ENCODE results near the gene DLX3.

Gene DLX3

GRCh38 chr17:50026837-50027171, 31.8 kb upstream of the DLX3 start:
- Histone ChIP-seq H3K9me3 (ENCODE audit: control insufficient read depth, low read length) (no peaks in the 10 kb centered on the region), H3K36me3 (ENCODE audit: control insufficient read depth in 1 of 2, insufficient read depth in 2 of 2, low read depth in 1 of 2, low read length in 2 of 2) (no peaks in the 10 kb centered on the region), H3K4me3 (ENCODE audit: insufficient read depth in 1 of 2, low read depth in 1 of 2, low read length in 2 of 2) (peak overlapping the region in 1 of 2 experiments; percentile 75), H3K4ac (ENCODE audit: low read depth in 1 of 2, low read length in 2 of 2) (peak overlapping the region in 1 of 2 experiments; percentile 97), H3K79me1 (replicated peaks; ENCODE audit: low read length, poor library complexity, severe bottlenecking) (peaks cover 10% of the 10 kb centered on the region), H2AFZ (ENCODE audit: low read depth, low read length) (no peak overlapping the region), H2BK120ac (ENCODE audit: low read depth, low read length) (peak overlapping the region; percentile 69), H3K27ac (ENCODE audit: low read length, poor library complexity, severe bottlenecking) (peak overlapping the region; percentile 97), H3K14ac (ENCODE audit: low read length in 2 of 2) (no peak overlapping the region), H3K23ac (ENCODE audit: low read length in 2 of 2) (no peak overlapping the region), H2BK5ac (ENCODE audit: low read depth, low read length, poor library complexity, severe bottlenecking) (peak overlapping the region; percentile 87), H3K4me1 (ENCODE audit: control insufficient read depth, insufficient read depth, low read depth, low read length) (peaks cover 38% of the 10 kb centered on the region), H3K18ac (ENCODE audit: low read depth in 1 of 2, low read length in 2 of 2) (peak overlapping the region; percentile 85 to 99), H2BK12ac (ENCODE audit: low read length in 2 of 2) (peak overlapping the region in 1 of 2 experiments; percentile 40), H4K8ac (ENCODE audit: low read length) (peak overlapping the region; percentile 91), H3K9ac (ENCODE audit: low read length) (peak overlapping the region; percentile 77), H2AK5ac (ENCODE audit: low read length, severe bottlenecking) (peak overlapping the region; percentile 89), H4K91ac (ENCODE audit: low read length) (peak overlapping the region; percentile 77), H3K27me3 (ENCODE audit: control insufficient read depth in 1 of 2, insufficient read depth in 1 of 2, low read length in 2 of 2) (no peaks in the 10 kb centered on the region), H2BK15ac (ENCODE audit: low read depth, poor library complexity, severe bottlenecking) (no peak overlapping the region), H3K4me2 (ENCODE audit: low read length, poor library complexity, severe bottlenecking) (peak overlapping the region; percentile 51)
- DNase-seq, result peak; percentile 81
- 3% methylated on average over 2 of the region's 6 CpGs for WGBS

GRCh38 chr17:50026046-50026675, 31.1 kb upstream of the DLX3 start:
- Histone ChIP-seq H3K4me2 (ENCODE audit: low read length, poor library complexity, severe bottlenecking) (no peak overlapping the region), H3K9ac (ENCODE audit: low read length) (peak overlapping the region; percentile 6), H3K9me3 (ENCODE audit: control insufficient read depth, low read length) (no peaks in the 10 kb centered on the region), H3K23ac (ENCODE audit: low read length in 2 of 2) (no peak overlapping the region), H3K18ac (ENCODE audit: low read depth in 1 of 2, low read length in 2 of 2) (peak overlapping the region in 1 of 2 experiments; percentile 35), H3K4ac (ENCODE audit: low read depth in 1 of 2, low read length in 2 of 2) (peak overlapping the region in 1 of 2 experiments; percentile 18), H2BK15ac (ENCODE audit: low read depth, poor library complexity, severe bottlenecking) (peak overlapping the region; percentile 36), H2BK5ac (ENCODE audit: low read depth, low read length, poor library complexity, severe bottlenecking) (no peak overlapping the region), H4K8ac (ENCODE audit: low read length) (peak overlapping the region; percentile 21), H2BK120ac (ENCODE audit: low read depth, low read length) (peak overlapping the region; percentile 27), H3K27ac (ENCODE audit: low read length, poor library complexity, severe bottlenecking) (peak overlapping the region; percentile 44), H2BK12ac (ENCODE audit: low read length in 2 of 2) (peak overlapping the region; percentile 28 to 67), H2AFZ (ENCODE audit: low read depth, low read length) (no peak overlapping the region), H3K27me3 (ENCODE audit: control insufficient read depth in 1 of 2, insufficient read depth in 1 of 2, low read length in 2 of 2) (peaks cover 0 to 5% of the 10 kb centered on the region in 2 experiments), H3K4me3 (ENCODE audit: insufficient read depth in 1 of 2, low read depth in 1 of 2, low read length in 2 of 2) (no peak overlapping the region), H2AK5ac (ENCODE audit: low read length, severe bottlenecking) (peak overlapping the region; percentile 89), H3K79me1 (replicated peaks; ENCODE audit: low read length, poor library complexity, severe bottlenecking) (peaks cover 10% of the 10 kb centered on the region), H4K91ac (ENCODE audit: low read length) (peak overlapping the region; percentile 52), H3K36me3 (ENCODE audit: control insufficient read depth in 1 of 2, insufficient read depth in 2 of 2, low read depth in 1 of 2, low read length in 2 of 2) (no peaks in the 10 kb centered on the region), H3K4me1 (ENCODE audit: control insufficient read depth, insufficient read depth, low read depth, low read length) (peaks cover 38% of the 10 kb centered on the region), H3K14ac (ENCODE audit: low read length in 2 of 2) (no peak overlapping the region)
- 83% methylated on average over 8 of the region's 8 CpGs for WGBS
- DNase-seq, result no peak

GRCh38 chr17:50024808-50025207, 29.8 kb upstream of the DLX3 start:
- Histone ChIP-seq H4K91ac (ENCODE audit: low read length) (no peak overlapping the region), H2BK5ac (ENCODE audit: low read depth, low read length, poor library complexity, severe bottlenecking) (no peak overlapping the region), H4K8ac (ENCODE audit: low read length) (no peak overlapping the region), H3K18ac (ENCODE audit: low read depth in 1 of 2, low read length in 2 of 2) (no peak overlapping the region), H3K4me2 (ENCODE audit: low read length, poor library complexity, severe bottlenecking) (no peak overlapping the region), H3K4me3 (ENCODE audit: insufficient read depth in 1 of 2, low read depth in 1 of 2, low read length in 2 of 2) (no peak overlapping the region), H3K36me3 (ENCODE audit: control insufficient read depth in 1 of 2, insufficient read depth in 2 of 2, low read depth in 1 of 2, low read length in 2 of 2) (no peaks in the 10 kb centered on the region), H3K4me1 (ENCODE audit: control insufficient read depth, insufficient read depth, low read depth, low read length) (peaks cover 34% of the 10 kb centered on the region), H3K79me1 (replicated peaks; ENCODE audit: low read length, poor library complexity, severe bottlenecking) (peaks cover 10% of the 10 kb centered on the region), H3K27ac (ENCODE audit: low read length, poor library complexity, severe bottlenecking) (no peak overlapping the region), H2AK5ac (ENCODE audit: low read length, severe bottlenecking) (no peak overlapping the region), H3K9ac (ENCODE audit: low read length) (no peak overlapping the region), H3K4ac (ENCODE audit: low read depth in 1 of 2, low read length in 2 of 2) (no peak overlapping the region), H3K23ac (ENCODE audit: low read length in 2 of 2) (no peak overlapping the region), H2BK120ac (ENCODE audit: low read depth, low read length) (no peak overlapping the region), H2AFZ (ENCODE audit: low read depth, low read length) (no peak overlapping the region), H3K14ac (ENCODE audit: low read length in 2 of 2) (no peak overlapping the region), H3K27me3 (ENCODE audit: control insufficient read depth in 1 of 2, insufficient read depth in 1 of 2, low read length in 2 of 2) (peaks cover 0 to 5% of the 10 kb centered on the region in 2 experiments), H3K9me3 (ENCODE audit: control insufficient read depth, low read length) (no peaks in the 10 kb centered on the region), H2BK12ac (ENCODE audit: low read length in 2 of 2) (no peak overlapping the region), H2BK15ac (ENCODE audit: low read depth, poor library complexity, severe bottlenecking) (no peak overlapping the region)
- WGBS, result 33% methylated on average over 7 of the region's 7 CpGs
- DNase-seq, result no peak

- Histone ChIP-seq H2BK5ac (ENCODE audit: low read depth, low read length, poor library complexity, severe bottlenecking) (no peak overlapping the region), H3K9ac (ENCODE audit: low read length) (no peak overlapping the region), H3K23ac (ENCODE audit: low read length in 2 of 2) (no peak overlapping the region), H3K4ac (ENCODE audit: low read depth in 1 of 2, low read length in 2 of 2) (no peak overlapping the region), H3K27ac (ENCODE audit: low read length, poor library complexity, severe bottlenecking) (no peak overlapping the region), H4K91ac (ENCODE audit: low read length) (no peak overlapping the region), H3K27me3 (ENCODE audit: control insufficient read depth in 1 of 2, insufficient read depth in 1 of 2, low read length in 2 of 2) (peaks cover 0 to 5% of the 10 kb centered on the region in 2 experiments), H4K8ac (ENCODE audit: low read length) (no peak overlapping the region), H3K4me2 (ENCODE audit: low read length, poor library complexity, severe bottlenecking) (no peak overlapping the region), H3K79me1 (replicated peaks; ENCODE audit: low read length, poor library complexity, severe bottlenecking) (peaks cover 5% of the 10 kb centered on the region), H3K14ac (ENCODE audit: low read length in 2 of 2) (no peak overlapping the region), H2AK5ac (ENCODE audit: low read length, severe bottlenecking) (no peak overlapping the region), H3K4me1 (ENCODE audit: control insufficient read depth, insufficient read depth, low read depth, low read length) (peaks cover 29% of the 10 kb centered on the region), H2BK120ac (ENCODE audit: low read depth, low read length) (no peak overlapping the region), H2BK15ac (ENCODE audit: low read depth, poor library complexity, severe bottlenecking) (no peak overlapping the region), H2AFZ (ENCODE audit: low read depth, low read length) (no peak overlapping the region), H3K9me3 (ENCODE audit: control insufficient read depth, low read length) (no peaks in the 10 kb centered on the region), H3K36me3 (ENCODE audit: control insufficient read depth in 1 of 2, insufficient read depth in 2 of 2, low read depth in 1 of 2, low read length in 2 of 2) (no peaks in the 10 kb centered on the region), H2BK12ac (ENCODE audit: low read length in 2 of 2) (no peak overlapping the region), H3K4me3 (ENCODE audit: insufficient read depth in 1 of 2, low read depth in 1 of 2, low read length in 2 of 2) (no peak overlapping the region), H3K18ac (ENCODE audit: low read depth in 1 of 2, low read length in 2 of 2) (no peak overlapping the region)
- DNase-seq, result no peak
- WGBS, result 56% methylated on average over 8 of the region's 8 CpGs
Measured at GRCh38 chr17:50023520-50023919, 28.5 kb upstream of the DLX3 start.
